Stimulated activated CD4-positive, alpha-beta T cell treated with anti-CD3 and anti-CD28 coated beads, Interleukin-1b, Interleukin-23, amount 100 ng/mL, for 48 hours (primary cell): ENCODE results near the gene EDEM3.

Source experiments
- DNase-seq: peaks from one replicate; pipeline ENCODE4 v3.0.0-alpha.2; 2020

EDEM3 gene

GRCh38 chr1:184664661-184665060 lies 90.0 kb downstream of the EDEM3 start:
- DNase-seq = no peak

- DNase-seq = peak; percentile 49
These were observed 90.5 kb downstream of the EDEM3 start for GRCh38 chr1:184664042-184664660.

GRCh38 chr1:184661801-184662200 lies 92.9 kb downstream of the EDEM3 start:
- no peak for DNase-seq

- no peak for DNase-seq
These were observed 94.0 kb downstream of the EDEM3 start for GRCh38 chr1:184660462-184661191.

GRCh38 chr1:184658055-184658454 lies 96.6 kb downstream of the EDEM3 start:
- DNase-seq = no peak

GRCh38 chr1:184656221-184656620 lies 98.4 kb downstream of the EDEM3 start:
- no peak for DNase-seq

GRCh38 chr1:184655185-184655584 lies 99.5 kb downstream of the EDEM3 start:
- no peak for DNase-seq

GRCh38 chr1:184650177-184650866 lies 104.3 kb downstream of the EDEM3 start:
- no peak for DNase-seq

- DNase-seq = no peak
These were observed 105.2 kb downstream of the EDEM3 start for GRCh38 chr1:184649451-184649888.

GRCh38 chr1:184648856-184649201 lies 105.8 kb downstream of the EDEM3 start:
- no peak for DNase-seq

- no peak for DNase-seq
These were observed 106.3 kb downstream of the EDEM3 start for GRCh38 chr1:184648160-184648855.

GRCh38 chr1:184647471-184647870 lies 107.2 kb downstream of the EDEM3 start:
- DNase-seq = no peak

- DNase-seq = no peak
These were observed 107.8 kb downstream of the EDEM3 start for GRCh38 chr1:184646824-184647223.

- no peak for DNase-seq
These were observed 108.4 kb downstream of the EDEM3 start for GRCh38 chr1:184646178-184646701.

- DNase-seq = no peak
These were observed 109.9 kb downstream of the EDEM3 start for GRCh38 chr1:184644771-184645170.

GRCh38 chr1:184643661-184644060 lies 111.0 kb downstream of the EDEM3 start:
- DNase-seq = no peak

GRCh38 chr1:184641894-184642293 lies 112.8 kb downstream of the EDEM3 start:
- no peak for DNase-seq

GRCh38 chr1:184640505-184640904 lies 114.2 kb downstream of the EDEM3 start:
- DNase-seq = no peak
